GM19193 (cell line): ENCODE measurements around the gene AGPAT3.

Source experiments
- POLR2A ChIP-seq: IDR thresholded peaks from 4 replicates; pipeline ENCODE4 v1.6.1; 2011; ENCODE audit not compliant: insufficient read depth, insufficient read length; ENCODE audit errors: extremely low read depth

AGPAT3 gene

GRCh38 chr21:43937051-43937832 lies 72.2 kb downstream of the AGPAT3 start:
- no peak for TF ChIP-seq POLR2A

GRCh38 chr21:43937891-43938309 lies 72.9 kb downstream of the AGPAT3 start:
- peak; percentile 37 for TF ChIP-seq POLR2A

GRCh38 chr21:43938751-43939442 lies 73.9 kb downstream of the AGPAT3 start:
- TF ChIP-seq POLR2A, result peak; percentile 13

GRCh38 chr21:43939443-43940328 lies 74.7 kb downstream of the AGPAT3 start:
- TF ChIP-seq POLR2A, result no peak

GRCh38 chr21:43940329-43941050 lies 75.5 kb downstream of the AGPAT3 start:
- no peak for TF ChIP-seq POLR2A

GRCh38 chr21:43942201-43942600 lies 77.2 kb downstream of the AGPAT3 start:
- TF ChIP-seq POLR2A, result no peak

- TF ChIP-seq POLR2A, result no peak
These were observed 77.6 kb downstream of the AGPAT3 start for GRCh38 chr21:43942621-43943020.

GRCh38 chr21:43943512-43944077 lies 78.6 kb downstream of the AGPAT3 start:
- TF ChIP-seq POLR2A, result no peak

- no peak for TF ChIP-seq POLR2A
These were observed 79.1 kb downstream of the AGPAT3 start for GRCh38 chr21:43944078-43944633.

- TF ChIP-seq POLR2A, result no peak
These were observed 79.7 kb downstream of the AGPAT3 start for GRCh38 chr21:43944757-43945156.

- TF ChIP-seq POLR2A, result no peak
These were observed 83.9 kb downstream of the AGPAT3 start for GRCh38 chr21:43948740-43949498.

- no peak for TF ChIP-seq POLR2A
These were observed 84.6 kb downstream of the AGPAT3 start for GRCh38 chr21:43949499-43950208.

- TF ChIP-seq POLR2A, result no peak
These were observed 85.5 kb downstream of the AGPAT3 start for GRCh38 chr21:43950481-43950880.
